ENCODE results near the gene ATN1.

ATN1 gene

GRCh38 chr12:6961278-6961694, 33.5 kb downstream of the ATN1 start:
- H3K4me2 ChIP-seq (ENCODE audit: insufficient read depth, low read length) = no peak overlapping the region
- no peaks in the 10 kb centered on the region for H3K27me3 ChIP-seq (ENCODE audit: insufficient read depth, low read length, poor library complexity)
- no peak overlapping the region for H3K4me3 ChIP-seq (ENCODE audit: low read depth in 1 of 2, low read length in 2 of 2)
- DNase-seq = no peak
- no peaks in the 10 kb centered on the region for H3K9me3 ChIP-seq (ENCODE audit: insufficient read depth, low read length, severe bottlenecking)
- H3K27ac ChIP-seq (ENCODE audit: low read length) = no peak overlapping the region
- no peak overlapping the region for H3K9ac ChIP-seq (ENCODE audit: low read depth, low read length)
- H2AFZ ChIP-seq (ENCODE audit: low read depth, low read length) = no peak overlapping the region
- no peaks in the 10 kb centered on the region for H3K79me2 ChIP-seq (ENCODE audit: insufficient read depth, low read length)
- H3K4me1 ChIP-seq (ENCODE audit: insufficient read depth, low read length) = peaks cover 20% of the 10 kb centered on the region
- no peaks in the 10 kb centered on the region for H4K20me1 ChIP-seq (ENCODE audit: insufficient read depth, low read length)
- H3K36me3 ChIP-seq (ENCODE audit: insufficient read depth, low read length) = peaks cover 22% of the 10 kb centered on the region
- ATAC-seq (ENCODE audit: insufficient read depth, low read depth) = no peak
- no peak for TF ChIP-seq EZH2 (IDR thresholded peaks at IDR 0.05; ENCODE audit: borderline replicate concordance, low read depth, low read length, severe bottlenecking)
- TF ChIP-seq, protein P1, sequence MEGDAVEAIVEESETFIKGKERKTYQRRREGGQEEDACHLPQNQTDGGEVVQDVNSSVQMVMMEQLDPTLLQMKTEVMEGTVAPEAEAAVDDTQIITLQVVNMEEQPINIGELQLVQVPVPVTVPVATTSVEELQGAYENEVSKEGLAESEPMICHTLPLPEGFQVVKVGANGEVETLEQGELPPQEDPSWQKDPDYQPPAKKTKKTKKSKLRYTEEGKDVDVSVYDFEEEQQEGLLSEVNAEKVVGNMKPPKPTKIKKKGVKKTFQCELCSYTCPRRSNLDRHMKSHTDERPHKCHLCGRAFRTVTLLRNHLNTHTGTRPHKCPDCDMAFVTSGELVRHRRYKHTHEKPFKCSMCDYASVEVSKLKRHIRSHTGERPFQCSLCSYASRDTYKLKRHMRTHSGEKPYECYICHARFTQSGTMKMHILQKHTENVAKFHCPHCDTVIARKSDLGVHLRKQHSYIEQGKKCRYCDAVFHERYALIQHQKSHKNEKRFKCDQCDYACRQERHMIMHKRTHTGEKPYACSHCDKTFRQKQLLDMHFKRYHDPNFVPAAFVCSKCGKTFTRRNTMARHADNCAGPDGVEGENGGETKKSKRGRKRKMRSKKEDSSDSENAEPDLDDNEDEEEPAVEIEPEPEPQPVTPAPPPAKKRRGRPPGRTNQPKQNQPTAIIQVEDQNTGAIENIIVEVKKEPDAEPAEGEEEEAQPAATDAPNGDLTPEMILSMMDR (IDR thresholded peaks at IDR 0.05; ENCODE audit: borderline replicate concordance, extremely low read depth, low read length, poor library complexity, severe bottlenecking) = no peak

GRCh38 chr12:6961695-6962284, 34.0 kb downstream of the ATN1 start:
- Histone ChIP-seq H3K9me3 (ENCODE audit: insufficient read depth, low read length, severe bottlenecking) (no peaks in the 10 kb centered on the region), H3K79me2 (ENCODE audit: insufficient read depth, low read length) (no peaks in the 10 kb centered on the region), H3K27me3 (ENCODE audit: insufficient read depth, low read length, poor library complexity) (no peaks in the 10 kb centered on the region), H3K27ac (ENCODE audit: low read length) (no peak overlapping the region), H3K36me3 (ENCODE audit: insufficient read depth, low read length) (peaks cover 25% of the 10 kb centered on the region), H3K4me1 (ENCODE audit: insufficient read depth, low read length) (peaks cover 20% of the 10 kb centered on the region), H4K20me1 (ENCODE audit: insufficient read depth, low read length) (no peaks in the 10 kb centered on the region), H3K4me3 (ENCODE audit: low read depth in 1 of 2, low read length in 2 of 2) (no peak overlapping the region), H2AFZ (ENCODE audit: low read depth, low read length) (no peak overlapping the region), H3K4me2 (ENCODE audit: insufficient read depth, low read length) (no peak overlapping the region), H3K9ac (ENCODE audit: low read depth, low read length) (no peak overlapping the region)
- ATAC-seq (ENCODE audit: insufficient read depth, low read depth) (no peak), DNase-seq (no peak)
- TF ChIP-seq EZH2 (IDR thresholded peaks at IDR 0.05; ENCODE audit: borderline replicate concordance, low read depth, low read length, severe bottlenecking) = no peak
- TF ChIP-seq, protein P1 (IDR thresholded peaks at IDR 0.05; ENCODE audit: borderline replicate concordance, extremely low read depth, low read length, poor library complexity, severe bottlenecking) = peak; percentile 55

- Histone ChIP-seq H3K4me2 (ENCODE audit: insufficient read depth, low read length) (no peak overlapping the region), H4K20me1 (ENCODE audit: insufficient read depth, low read length) (0 out of 2 replicates have a peak, but pooled peaks cover 4% of the 10 kb centered on the region), H3K27ac (ENCODE audit: low read length) (no peak overlapping the region), H3K4me1 (ENCODE audit: insufficient read depth, low read length) (peaks cover 22% of the 10 kb centered on the region), H2AFZ (ENCODE audit: low read depth, low read length) (no peak overlapping the region), H3K9me3 (ENCODE audit: insufficient read depth, low read length, severe bottlenecking) (no peaks in the 10 kb centered on the region), H3K79me2 (ENCODE audit: insufficient read depth, low read length) (peaks cover 1% of the 10 kb centered on the region; the same call in 1 of the 2 replicates), H3K27me3 (ENCODE audit: insufficient read depth, low read length, poor library complexity) (no peaks in the 10 kb centered on the region), H3K9ac (ENCODE audit: low read depth, low read length) (no peak overlapping the region), H3K36me3 (ENCODE audit: insufficient read depth, low read length) (peaks cover 32% of the 10 kb centered on the region), H3K4me3 (ENCODE audit: low read depth in 1 of 2, low read length in 2 of 2) (no peak overlapping the region)
- ATAC-seq (ENCODE audit: insufficient read depth, low read depth) (no peak), DNase-seq (no peak)
- TF ChIP-seq, protein P1 (IDR thresholded peaks at IDR 0.05; ENCODE audit: borderline replicate concordance, extremely low read depth, low read length, poor library complexity, severe bottlenecking) = no peak
- TF ChIP-seq EZH2 (IDR thresholded peaks at IDR 0.05; ENCODE audit: borderline replicate concordance, low read depth, low read length, severe bottlenecking) = no peak
These were observed 34.7 kb downstream of the ATN1 start for GRCh38 chr12:6962285-6963015.

Data from DND-41 (cell line).